ENCODE results near the gene ADAMTS19. TPM values are rescaled to one million over a fixed set of nuclear protein-coding genes. Genes with fewer than 3 reads are reported as not detected.

ADAMTS19 gene
- total RNA-seq, 1 donor from 2014 or later, result under 0.01 TPM

- DNase-seq (ENCODE audit: low read depth), result peak; percentile 32
- Histone ChIP-seq H3K27me3 (ENCODE audit: control insufficient read depth, insufficient read depth, low read length) (no peaks in the 10 kb centered on the region), H3K36me3 (ENCODE audit: control insufficient read depth, insufficient read depth, low read length) (no peaks in the 10 kb centered on the region), H3K4me3 (ENCODE audit: low read depth, low read length) (no peak overlapping the region)
- no peak for TF ChIP-seq CTCF (IDR thresholded peaks at IDR 0.05; ENCODE audit: insufficient read depth, low read length, severe bottlenecking)
- no peak for FAIRE-seq
These were observed 133.4 kb downstream of the ADAMTS19 start for GRCh38 chr5:129593525-129593924.

- TF ChIP-seq CTCF (IDR thresholded peaks at IDR 0.05; ENCODE audit: insufficient read depth, low read length, severe bottlenecking), result no peak
- H3K36me3 ChIP-seq (ENCODE audit: control insufficient read depth, insufficient read depth, low read length), result no peaks in the 10 kb centered on the region
- no peak for FAIRE-seq
- no peak overlapping the region for H3K4me3 ChIP-seq (ENCODE audit: low read depth, low read length)
- no peaks in the 10 kb centered on the region for H3K27me3 ChIP-seq (ENCODE audit: control insufficient read depth, insufficient read depth, low read length)
- DNase-seq (ENCODE audit: low read depth), result no peak
These were observed 141.5 kb downstream of the ADAMTS19 start for GRCh38 chr5:129601576-129601975.

GRCh38 chr5:129608350-129608749, 148.3 kb downstream of the ADAMTS19 start:
- no peak for TF ChIP-seq CTCF (IDR thresholded peaks at IDR 0.05; ENCODE audit: insufficient read depth, low read length, severe bottlenecking)
- FAIRE-seq (no peak), DNase-seq (ENCODE audit: low read depth) (no peak)
- Histone ChIP-seq H3K27me3 (ENCODE audit: control insufficient read depth, insufficient read depth, low read length) (no peaks in the 10 kb centered on the region), H3K4me3 (ENCODE audit: low read depth, low read length) (no peak overlapping the region), H3K36me3 (ENCODE audit: control insufficient read depth, insufficient read depth, low read length) (no peaks in the 10 kb centered on the region)

GRCh38 chr5:129609710-129610109, 149.6 kb downstream of the ADAMTS19 start:
- Histone ChIP-seq H3K4me3 (ENCODE audit: low read depth, low read length) (no peak overlapping the region), H3K36me3 (ENCODE audit: control insufficient read depth, insufficient read depth, low read length) (no peaks in the 10 kb centered on the region), H3K27me3 (ENCODE audit: control insufficient read depth, insufficient read depth, low read length) (no peaks in the 10 kb centered on the region)
- no peak for TF ChIP-seq CTCF (IDR thresholded peaks at IDR 0.05; ENCODE audit: insufficient read depth, low read length, severe bottlenecking)
- FAIRE-seq (no peak), DNase-seq (ENCODE audit: low read depth) (no peak)

- Histone ChIP-seq H3K4me3 (ENCODE audit: low read depth, low read length) (no peak overlapping the region), H3K27me3 (ENCODE audit: control insufficient read depth, insufficient read depth, low read length) (no peaks in the 10 kb centered on the region), H3K36me3 (ENCODE audit: control insufficient read depth, insufficient read depth, low read length) (no peaks in the 10 kb centered on the region)
- FAIRE-seq, result no peak
- no peak for TF ChIP-seq CTCF (IDR thresholded peaks at IDR 0.05; ENCODE audit: insufficient read depth, low read length, severe bottlenecking)
- no peak for DNase-seq (ENCODE audit: low read depth)
These were observed 156.4 kb downstream of the ADAMTS19 start for GRCh38 chr5:129616517-129616916.

GRCh38 chr5:129617206-129617605, 157.1 kb downstream of the ADAMTS19 start:
- FAIRE-seq, result no peak
- Histone ChIP-seq H3K4me3 (ENCODE audit: low read depth, low read length) (no peak overlapping the region), H3K36me3 (ENCODE audit: control insufficient read depth, insufficient read depth, low read length) (no peaks in the 10 kb centered on the region), H3K27me3 (ENCODE audit: control insufficient read depth, insufficient read depth, low read length) (no peaks in the 10 kb centered on the region)
- DNase-seq (ENCODE audit: low read depth), result no peak
- no peak for TF ChIP-seq CTCF (IDR thresholded peaks at IDR 0.05; ENCODE audit: insufficient read depth, low read length, severe bottlenecking)

Measured in bronchial epithelial cell (primary cell).